PFSK-1 (cell line): ENCODE measurements around the gene VPS35L.

ENCODE experiments used
- FOXP2 ChIP-seq: optimal IDR thresholded peaks from 2 replicates; pipeline ENCODE3; 2011; ENCODE audit warnings: borderline replicate concordance, control low read depth, inconsistent platforms; ENCODE audit not compliant: insufficient read depth; ENCODE audit errors: extremely low read length, extremely low read depth
- POLR2AphosphoS5 ChIP-seq: IDR thresholded peaks from 2 replicates; pipeline ENCODE4 v1.6.1; 2012; ENCODE audit warnings: low read depth, mild to moderate bottlenecking, control low read depth, low read length, moderate library complexity
- SIN3A ChIP-seq: IDR thresholded peaks from 2 replicates; pipeline ENCODE4 v1.6.1; 2012; ENCODE audit warnings: mild to moderate bottlenecking, low read length, moderate library complexity, borderline replicate concordance; ENCODE audit not compliant: insufficient read depth
- TAF1 ChIP-seq: IDR thresholded peaks from 2 replicates; pipeline ENCODE4 v1.6.1; 2012; ENCODE audit warnings: low read length, control low read depth, borderline replicate concordance; ENCODE audit not compliant: insufficient read depth
- TF ChIP-seq, protein P1 (sequence below), 2 experiments: IDR thresholded peaks; 2 replicates each; pipeline versions ENCODE4 v1.6.1 to v1.8.0; 2011 to 2012; ENCODE audit warnings: low read depth in 2 of 2, low read length in 2 of 2, control low read depth in 1 of 2, inconsistent platforms in 1 of 2, mild to moderate bottlenecking in 1 of 2, moderate library complexity in 1 of 2; ENCODE audit not compliant: insufficient read depth in 1 of 2

The VPS35L gene

DNA sequence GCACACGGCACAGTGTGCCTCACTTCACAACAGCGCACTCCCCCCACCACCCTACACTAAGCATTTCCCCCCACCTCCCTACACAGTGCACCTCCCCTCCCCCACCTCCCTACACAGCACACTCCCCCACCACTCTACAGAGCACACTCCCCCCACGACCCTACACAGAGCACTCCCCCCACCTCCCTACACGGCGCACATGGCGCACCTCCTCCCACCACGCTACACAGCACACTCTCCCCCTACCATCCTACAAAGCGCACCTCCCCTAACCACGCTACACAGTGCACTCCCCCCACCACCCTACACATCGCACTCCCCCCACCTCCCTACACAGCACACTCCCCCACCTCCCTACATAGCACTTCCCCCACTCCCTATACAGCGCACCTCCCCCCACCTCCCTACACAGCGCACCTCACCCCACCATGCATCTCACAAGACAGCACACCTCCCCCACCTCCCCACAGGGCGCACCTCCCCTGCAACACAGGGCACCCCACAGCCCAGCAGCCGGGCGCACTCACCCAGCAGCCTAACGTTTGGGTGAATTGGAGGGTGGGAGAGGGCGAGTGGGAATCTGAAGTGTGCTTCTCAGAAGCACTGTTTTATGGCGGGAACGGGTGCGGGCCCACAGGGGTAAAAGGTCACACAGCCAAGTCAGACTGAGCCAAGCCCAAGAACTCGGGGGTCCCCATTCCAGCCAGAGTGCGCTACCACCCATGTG lies 152.2 kb downstream of the VPS35L start:
- TF ChIP-seq TAF1, result no peak
- TF ChIP-seq, protein P1, sequence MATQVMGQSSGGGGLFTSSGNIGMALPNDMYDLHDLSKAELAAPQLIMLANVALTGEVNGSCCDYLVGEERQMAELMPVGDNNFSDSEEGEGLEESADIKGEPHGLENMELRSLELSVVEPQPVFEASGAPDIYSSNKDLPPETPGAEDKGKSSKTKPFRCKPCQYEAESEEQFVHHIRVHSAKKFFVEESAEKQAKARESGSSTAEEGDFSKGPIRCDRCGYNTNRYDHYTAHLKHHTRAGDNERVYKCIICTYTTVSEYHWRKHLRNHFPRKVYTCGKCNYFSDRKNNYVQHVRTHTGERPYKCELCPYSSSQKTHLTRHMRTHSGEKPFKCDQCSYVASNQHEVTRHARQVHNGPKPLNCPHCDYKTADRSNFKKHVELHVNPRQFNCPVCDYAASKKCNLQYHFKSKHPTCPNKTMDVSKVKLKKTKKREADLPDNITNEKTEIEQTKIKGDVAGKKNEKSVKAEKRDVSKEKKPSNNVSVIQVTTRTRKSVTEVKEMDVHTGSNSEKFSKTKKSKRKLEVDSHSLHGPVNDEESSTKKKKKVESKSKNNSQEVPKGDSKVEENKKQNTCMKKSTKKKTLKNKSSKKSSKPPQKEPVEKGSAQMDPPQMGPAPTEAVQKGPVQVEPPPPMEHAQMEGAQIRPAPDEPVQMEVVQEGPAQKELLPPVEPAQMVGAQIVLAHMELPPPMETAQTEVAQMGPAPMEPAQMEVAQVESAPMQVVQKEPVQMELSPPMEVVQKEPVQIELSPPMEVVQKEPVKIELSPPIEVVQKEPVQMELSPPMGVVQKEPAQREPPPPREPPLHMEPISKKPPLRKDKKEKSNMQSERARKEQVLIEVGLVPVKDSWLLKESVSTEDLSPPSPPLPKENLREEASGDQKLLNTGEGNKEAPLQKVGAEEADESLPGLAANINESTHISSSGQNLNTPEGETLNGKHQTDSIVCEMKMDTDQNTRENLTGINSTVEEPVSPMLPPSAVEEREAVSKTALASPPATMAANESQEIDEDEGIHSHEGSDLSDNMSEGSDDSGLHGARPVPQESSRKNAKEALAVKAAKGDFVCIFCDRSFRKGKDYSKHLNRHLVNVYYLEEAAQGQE (IDR thresholded peaks at IDR 0.05; ENCODE audit: insufficient read depth in 1 of 2, low read depth in 2 of 2, low read length in 2 of 2), result no peak
- no peak for TF ChIP-seq SIN3A
- no peak for TF ChIP-seq POLR2AphosphoS5
- no peak for TF ChIP-seq FOXP2

DNA sequence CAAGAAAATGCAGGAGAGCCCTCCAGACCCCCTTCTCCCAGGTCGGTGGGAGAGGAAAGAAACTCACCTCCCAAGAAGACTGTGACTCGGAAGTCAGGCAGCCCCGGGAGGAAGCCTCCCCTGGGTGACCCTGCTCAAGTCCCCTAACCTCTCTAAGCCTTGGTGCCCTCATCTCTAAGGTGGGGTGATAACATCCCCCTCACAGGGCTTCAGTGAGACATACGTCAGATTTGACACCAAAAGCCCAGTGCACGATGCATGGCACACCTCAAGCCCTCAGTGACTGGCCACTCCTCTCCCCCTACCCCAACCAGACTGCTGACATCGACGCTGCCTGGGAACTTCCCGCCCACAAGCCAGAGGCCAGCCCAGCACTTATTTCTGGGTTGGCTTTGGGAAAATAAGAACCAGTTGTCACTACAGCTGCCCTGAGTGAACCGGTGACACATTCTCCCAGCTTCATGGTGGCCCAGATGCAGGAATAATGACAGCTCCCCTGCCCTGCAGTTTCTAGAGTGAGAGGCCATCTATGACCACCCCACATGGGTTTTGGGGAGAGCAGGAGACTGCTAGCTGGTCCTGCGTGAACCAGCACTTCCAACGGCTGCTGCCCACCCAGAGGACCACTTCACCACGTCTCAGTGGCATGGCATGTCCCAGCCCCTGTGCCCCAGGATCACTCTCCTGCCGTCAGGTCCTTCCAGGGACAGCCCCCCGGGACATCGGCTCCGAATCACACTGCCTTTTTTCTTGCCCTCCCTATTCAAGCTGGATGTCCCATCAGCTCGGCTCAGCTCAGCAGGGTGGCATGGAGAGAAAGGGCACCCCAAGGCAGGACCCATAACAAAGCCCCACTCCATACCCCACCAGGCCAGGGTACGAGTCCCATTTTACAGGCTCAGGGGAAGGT lies 153.0 kb downstream of the VPS35L start:
- no peak for TF ChIP-seq FOXP2

DNA sequence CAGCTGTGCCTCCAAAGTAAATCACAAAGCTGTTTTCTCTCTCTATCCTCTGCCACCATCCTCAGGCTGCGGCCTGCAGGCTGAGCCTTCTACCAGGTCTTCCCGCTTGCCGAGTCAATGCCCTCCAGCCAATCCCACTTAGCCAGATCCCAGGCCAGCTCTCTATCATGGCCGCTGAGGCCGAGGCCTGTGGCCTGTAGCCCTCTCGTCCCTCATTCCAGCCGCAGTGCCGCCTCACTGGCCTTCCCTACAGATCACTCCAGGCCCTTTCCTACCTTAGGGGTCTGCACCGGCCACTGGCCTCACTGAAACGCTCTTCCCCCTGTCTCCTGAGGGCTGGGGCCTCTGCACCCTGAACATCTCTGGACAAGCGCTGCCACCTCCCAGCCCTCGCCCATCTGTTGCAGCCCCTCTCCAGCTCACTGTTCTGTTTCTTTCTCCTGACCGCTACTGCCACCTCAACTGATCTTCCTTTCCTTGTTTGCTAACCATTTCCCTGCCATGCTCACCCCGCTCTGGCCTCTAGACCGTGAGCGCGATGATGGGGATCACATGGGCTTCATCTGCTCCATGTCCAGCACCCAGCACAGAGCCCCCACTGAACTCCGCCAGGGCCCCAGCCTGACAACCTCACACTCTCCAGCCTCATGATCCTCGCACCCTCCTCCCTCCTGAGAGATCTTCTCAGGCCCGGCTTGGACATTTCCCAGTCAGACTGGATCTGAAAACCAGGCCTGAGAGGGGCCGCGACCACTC lies 154.1 kb downstream of the VPS35L start:
- TF ChIP-seq SIN3A, result no peak
- TF ChIP-seq FOXP2, result no peak
- TF ChIP-seq, protein P1 (IDR thresholded peaks at IDR 0.05; ENCODE audit: insufficient read depth in 1 of 2, low read depth in 2 of 2, low read length in 2 of 2), result no peak
- no peak for TF ChIP-seq TAF1
- no peak for TF ChIP-seq POLR2AphosphoS5

DNA sequence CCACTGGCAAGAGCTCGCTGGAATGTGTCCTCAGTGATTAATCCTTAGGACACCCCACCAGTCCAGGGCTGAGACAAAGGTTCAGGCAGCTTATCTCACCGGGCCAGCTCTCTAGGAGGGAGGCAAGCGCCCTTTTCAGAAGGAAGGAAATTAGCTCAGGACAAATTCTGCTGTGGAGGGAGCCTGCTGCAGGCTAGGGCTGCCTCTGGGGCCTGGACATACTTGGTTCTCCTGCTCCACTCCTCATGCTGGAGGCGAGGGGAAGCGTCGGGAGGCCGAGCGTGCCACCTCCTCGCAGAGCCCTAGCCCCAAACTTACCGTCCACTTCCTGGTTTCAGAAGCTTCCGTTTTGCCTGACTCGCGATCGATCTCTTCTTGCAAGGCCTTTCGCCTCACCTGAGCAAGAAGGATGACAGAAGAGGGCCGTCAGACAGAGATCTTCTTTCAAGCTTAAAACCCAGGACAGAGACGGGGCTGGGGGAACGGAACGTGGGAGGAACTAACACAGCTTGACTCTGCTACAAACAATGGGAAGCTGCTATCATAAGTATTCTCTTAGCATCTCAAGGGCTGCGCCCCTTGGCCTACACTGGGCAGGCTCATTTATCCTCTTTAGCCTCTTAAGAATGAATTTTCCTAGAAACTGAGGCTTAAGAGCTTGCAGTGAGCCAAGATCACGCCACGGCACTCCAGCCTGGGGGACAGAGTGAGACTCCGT lies 154.8 kb downstream of the VPS35L start:
- TF ChIP-seq, protein P1 (IDR thresholded peaks at IDR 0.05; ENCODE audit: insufficient read depth in 1 of 2, low read depth in 2 of 2, low read length in 2 of 2), result no peak
- TF ChIP-seq POLR2AphosphoS5 (no peak), TAF1 (no peak), SIN3A (no peak), FOXP2 (no peak)

DNA sequence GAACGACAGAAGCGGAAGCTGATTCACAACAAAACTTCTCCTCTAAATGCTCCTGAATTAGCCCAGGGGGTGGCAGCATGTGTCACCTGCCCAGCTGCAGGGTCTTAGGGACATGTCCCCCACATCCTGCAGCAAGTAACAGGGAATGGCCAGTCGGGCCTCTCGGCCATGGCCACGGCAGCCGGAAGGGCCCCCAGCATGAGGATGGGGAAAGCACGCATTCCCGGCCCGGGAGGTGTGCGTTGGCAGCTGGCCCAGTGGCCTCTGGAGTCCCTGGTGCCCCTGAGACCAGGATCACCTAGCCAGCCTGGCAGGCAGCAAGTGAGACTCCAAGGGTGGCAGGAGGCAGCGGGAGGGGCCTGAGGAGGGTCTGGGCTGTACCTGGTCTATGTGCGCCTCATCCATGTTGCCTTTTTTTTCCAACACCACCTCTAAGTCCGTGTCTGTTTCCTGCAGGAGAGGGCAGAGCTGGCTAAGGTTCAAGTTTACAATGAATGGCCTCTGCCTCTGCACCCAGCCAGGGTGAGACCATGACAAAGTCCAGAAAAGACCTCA lies 155.6 kb downstream of the VPS35L start:
- TF ChIP-seq, protein P1 (IDR thresholded peaks at IDR 0.05; ENCODE audit: insufficient read depth in 1 of 2, low read depth in 2 of 2, low read length in 2 of 2), result no peak
- no peak for TF ChIP-seq TAF1
- no peak for TF ChIP-seq SIN3A
